ENCODE measurements around the gene MTUS2.

The MTUS2 gene

DNA sequence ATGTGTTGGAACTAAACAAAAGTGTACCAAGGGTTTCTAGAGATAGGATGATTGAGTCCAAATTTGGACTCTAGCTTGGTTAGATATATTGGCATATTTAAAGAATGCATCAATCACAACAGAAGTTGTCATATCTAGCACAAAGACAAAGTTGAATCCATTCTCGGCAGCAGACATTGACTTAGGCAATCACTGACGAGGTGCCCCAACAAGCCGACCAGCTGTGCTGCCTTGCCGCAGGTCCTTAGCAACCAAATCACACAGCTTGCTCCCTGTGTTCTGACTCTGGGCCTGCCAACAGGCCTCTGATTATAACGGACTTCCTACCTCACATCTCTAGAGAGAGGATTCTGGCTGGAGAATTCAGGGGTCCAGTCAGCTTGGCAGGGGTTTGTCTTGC is 208.7 kb downstream of the MTUS2 start:
- H3K4me3 ChIP-seq (ENCODE audit: low read length), result no peak overlapping the region
- DNase-seq (ENCODE audit: low read depth), result no peak
- TF ChIP-seq, protein P1, sequence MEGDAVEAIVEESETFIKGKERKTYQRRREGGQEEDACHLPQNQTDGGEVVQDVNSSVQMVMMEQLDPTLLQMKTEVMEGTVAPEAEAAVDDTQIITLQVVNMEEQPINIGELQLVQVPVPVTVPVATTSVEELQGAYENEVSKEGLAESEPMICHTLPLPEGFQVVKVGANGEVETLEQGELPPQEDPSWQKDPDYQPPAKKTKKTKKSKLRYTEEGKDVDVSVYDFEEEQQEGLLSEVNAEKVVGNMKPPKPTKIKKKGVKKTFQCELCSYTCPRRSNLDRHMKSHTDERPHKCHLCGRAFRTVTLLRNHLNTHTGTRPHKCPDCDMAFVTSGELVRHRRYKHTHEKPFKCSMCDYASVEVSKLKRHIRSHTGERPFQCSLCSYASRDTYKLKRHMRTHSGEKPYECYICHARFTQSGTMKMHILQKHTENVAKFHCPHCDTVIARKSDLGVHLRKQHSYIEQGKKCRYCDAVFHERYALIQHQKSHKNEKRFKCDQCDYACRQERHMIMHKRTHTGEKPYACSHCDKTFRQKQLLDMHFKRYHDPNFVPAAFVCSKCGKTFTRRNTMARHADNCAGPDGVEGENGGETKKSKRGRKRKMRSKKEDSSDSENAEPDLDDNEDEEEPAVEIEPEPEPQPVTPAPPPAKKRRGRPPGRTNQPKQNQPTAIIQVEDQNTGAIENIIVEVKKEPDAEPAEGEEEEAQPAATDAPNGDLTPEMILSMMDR (conservative IDR thresholded peaks at IDR 0.05; ENCODE audit: low read depth, low read length), result no peak

GRCh38 chr13:29038700-29039099 is 218.6 kb downstream of the MTUS2 start:
- DNase-seq (ENCODE audit: low read depth), result no peak
- TF ChIP-seq, protein P1 (conservative IDR thresholded peaks at IDR 0.05; ENCODE audit: low read depth, low read length), result no peak
- H3K4me3 ChIP-seq (ENCODE audit: low read length), result no peak overlapping the region

DNA sequence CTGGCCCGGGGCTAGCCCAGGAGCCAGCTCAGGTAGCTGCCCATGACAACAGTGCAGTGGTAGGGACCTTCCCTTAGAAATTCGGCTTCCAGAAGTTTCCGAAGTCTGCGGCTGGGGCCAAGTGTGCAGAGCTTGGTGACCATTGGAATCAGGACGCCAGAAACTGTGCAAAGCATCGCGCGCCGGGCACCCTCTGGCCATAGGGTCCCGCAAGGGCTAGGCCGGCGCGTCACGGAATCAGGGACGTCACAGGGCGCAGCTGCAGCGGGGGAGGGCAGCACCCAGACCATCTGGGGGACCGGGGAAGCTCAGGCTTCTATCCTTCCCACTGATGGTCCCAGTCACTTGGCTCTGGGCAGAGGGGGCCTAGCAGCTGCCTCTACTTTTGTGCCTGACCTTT is 219.1 kb downstream of the MTUS2 start:
- TF ChIP-seq, protein P1 (conservative IDR thresholded peaks at IDR 0.05; ENCODE audit: low read depth, low read length), result no peak
- no peak overlapping the region for H3K4me3 ChIP-seq (ENCODE audit: low read length)
- DNase-seq (ENCODE audit: low read depth), result no peak

GRCh38 chr13:29046588-29046987 is 226.4 kb downstream of the MTUS2 start:
- H3K4me3 ChIP-seq (ENCODE audit: low read length), result no peak overlapping the region
- DNase-seq (ENCODE audit: low read depth), result no peak
- TF ChIP-seq, protein P1 (conservative IDR thresholded peaks at IDR 0.05; ENCODE audit: low read depth, low read length), result no peak

GRCh38 chr13:29049524-29049923 is 229.4 kb downstream of the MTUS2 start:
- H3K4me3 ChIP-seq (ENCODE audit: low read length), result no peak overlapping the region
- TF ChIP-seq, protein P1 (conservative IDR thresholded peaks at IDR 0.05; ENCODE audit: low read depth, low read length), result no peak
- no peak for DNase-seq (ENCODE audit: low read depth)

- TF ChIP-seq, protein P1 (conservative IDR thresholded peaks at IDR 0.05; ENCODE audit: low read depth, low read length), result no peak
- no peak for DNase-seq (ENCODE audit: low read depth)
- H3K4me3 ChIP-seq (ENCODE audit: low read length), result no peak overlapping the region
Observed at GRCh38 chr13:29050719-29051118, 230.6 kb downstream of the MTUS2 start.

DNA sequence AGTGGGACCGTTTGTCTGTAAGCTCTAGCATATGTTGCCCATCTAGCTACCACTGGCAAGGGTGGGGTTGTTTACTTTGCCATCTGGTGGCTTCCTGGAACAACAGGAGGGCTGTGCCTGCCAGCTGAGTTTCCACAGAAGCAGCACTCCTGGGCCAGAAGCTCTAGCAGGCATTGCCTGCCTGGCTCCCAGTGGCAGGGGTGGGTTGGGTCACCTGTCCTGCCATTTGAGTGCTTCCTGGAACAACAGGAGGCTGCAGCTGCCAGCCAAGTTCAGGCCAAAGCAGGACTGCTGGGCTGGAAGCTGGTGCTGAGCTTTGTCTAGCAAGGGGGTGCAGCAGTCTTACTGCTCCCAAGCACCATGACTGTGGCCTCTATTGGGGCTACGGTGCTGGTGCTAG is 239.7 kb downstream of the MTUS2 start:
- TF ChIP-seq, protein P1 (conservative IDR thresholded peaks at IDR 0.05; ENCODE audit: low read depth, low read length), result no peak
- H3K4me3 ChIP-seq (ENCODE audit: low read length), result no peak overlapping the region
- no peak for DNase-seq (ENCODE audit: low read depth)
